Caco-2 (cell line): ENCODE results near the gene WNK2. TPM values are rescaled to one million over a fixed set of nuclear protein-coding genes. Genes with fewer than 3 reads are reported as not detected.

Experiments
- BruUV-seq: library from RNA; stranded (reverse); fragments of 400-500 nt; replicated peaks from 2 replicates; lab custom pipeline; 2021; lab: Mats Ljungman, UMichigan
- CTCF ChIA-PET: fragments of 300-600 bp; sonication (Branson Sonifier 250); formaldehyde crosslinking; loops from one replicate; lab custom pipeline; 2022; ENCODE audit warnings: antibody characterized with exemption; lab: Charles Lee
- POLR2A ChIA-PET: fragments of 300-600 bp; sonication (Branson Sonifier 250); formaldehyde crosslinking; loops from one replicate; lab custom pipeline; 2022; ENCODE audit warnings: antibody characterized with exemption; lab: Charles Lee
- DNase-seq, 2 experiments: peaks; one replicate each; pipeline versions ENCODE4 v3.0.0 to v3.0.0-alpha.2; 2020 to 2022
- H3K27me3 ChIP-seq: replicated peaks from 2 replicates; pipeline ENCODE4 v1.6.0; 2011; ENCODE audit warnings: low read length; ENCODE audit not compliant: control insufficient read depth, insufficient read depth
- H3K36me3 ChIP-seq: 2 replicates; pipeline ENCODE4 v1.5.1; 2011; ENCODE audit warnings: low read length; ENCODE audit not compliant: control insufficient read depth, insufficient read depth
- H3K4me1 ChIP-seq: fragments of 250-450 bp; sonication (Bioruptor Pico); 2 replicates; pipeline ENCODE4 v1.5.1; 2020; ENCODE audit warnings: mild to moderate bottlenecking
- H3K4me3 ChIP-seq: 2 replicates; pipeline ENCODE4 v1.5.1; 2011; ENCODE audit warnings: low read depth, mild to moderate bottlenecking, control low read depth, low read length
- H3K9me3 ChIP-seq: fragments of 250-450 bp; sonication (Bioruptor Pico); 2 replicates; pipeline ENCODE4 v1.5.1; 2020; ENCODE audit warnings: mild to moderate bottlenecking, moderate library complexity
- H3K27ac Mint-ChIP-seq: one replicate; pipeline ENCODE4 v1.8.0; 2022; ENCODE audit warnings: mixed read lengths; ENCODE audit not compliant: unreplicated experiment
- H3K27me3 Mint-ChIP-seq: one replicate; pipeline ENCODE4 v1.8.0; 2022; ENCODE audit warnings: mixed read lengths; ENCODE audit not compliant: insufficient read depth, unreplicated experiment
- H3K36me3 Mint-ChIP-seq: one replicate; pipeline ENCODE4 v1.8.0; 2022; ENCODE audit warnings: mild to moderate bottlenecking, mixed read lengths; ENCODE audit not compliant: insufficient read depth, unreplicated experiment
- H3K4me1 Mint-ChIP-seq: one replicate; pipeline ENCODE4 v1.8.0; 2022; ENCODE audit warnings: low read depth, mixed read lengths; ENCODE audit not compliant: unreplicated experiment
- H3K4me3 Mint-ChIP-seq: one replicate; pipeline ENCODE4 v1.8.0; 2022; ENCODE audit warnings: mild to moderate bottlenecking, moderate library complexity, mixed read lengths; ENCODE audit not compliant: unreplicated experiment
- H3K9me3 Mint-ChIP-seq: one replicate; pipeline ENCODE4 v1.8.0; 2022; ENCODE audit warnings: mixed read lengths; ENCODE audit not compliant: unreplicated experiment
- CTCF ChIP-seq, 2 experiments: fragments of 200-600 bp in 1 of 2; IDR thresholded peaks; 1 replicate in 1 of 2; 2 replicates in 1 of 2; pipeline versions ENCODE4 v1.5.1 to v1.8.0; 2011 to 2022; ENCODE audit warnings: antibody characterized with exemption in 1 of 2, control low read depth in 1 of 2, inconsistent platforms in 1 of 2, low read depth in 1 of 2, low read length in 1 of 2, mild to moderate bottlenecking in 1 of 2, moderate library complexity in 1 of 2; ENCODE audit not compliant: insufficient read depth in 1 of 2, severe bottlenecking in 1 of 2, unreplicated experiment in 1 of 2
- intact Hi-C: fragments of 100-400 bp; cut with micrococcal nuclease; formaldehyde crosslinking; loops from one replicate; pipeline ENCODE4 v1.10.0; 2022; ENCODE audit not compliant: unreplicated experiment
- total RNA-seq: library from RNA; stranded (reverse); gene quantifications from 2 replicates; pipeline ENCODE4 v1.2.3, GENCODE V29; 2022

WNK2 gene
- total RNA-seq, 1 experiment from 2014 or later = 21.7 TPM

- TF ChIP-seq CTCF (IDR thresholded peaks at IDR 0.05; ENCODE audit: insufficient read depth in 1 of 2, low read depth in 1 of 2, low read length in 1 of 2, severe bottlenecking in 1 of 2, unreplicated experiment in 1 of 2) = no peak
- Mint-ChIP-seq H3K36me3 (peaks cover 9% of the 10 kb centered on the region), H3K9me3 (no peaks in the 10 kb centered on the region), H3K4me1 (peaks cover 12% of the 10 kb centered on the region), H3K4me3 (no peak overlapping the region), H3K27ac (no peak overlapping the region), H3K27me3 (no peaks in the 10 kb centered on the region)
- CTCF ChIA-PET = no interaction called here
- no TSS peak for BruUV-seq
- POLR2A ChIA-PET = no interaction called here
- H3K36me3 ChIP-seq = no peaks in the 10 kb centered on the region
- no peak overlapping the region for H3K4me3 ChIP-seq
- no peaks in the 10 kb centered on the region for H3K27me3 ChIP-seq
- intact Hi-C loops = no loop called here
- no peak for DNase-seq
- no peaks in the 10 kb centered on the region for H3K9me3 ChIP-seq
- H3K4me1 ChIP-seq = peaks cover 11% of the 10 kb centered on the region
Measured at GRCh38 chr9:93194641-93195040, 10.7 kb downstream of the WNK2 start.

- ChIA-PET CTCF (interaction anchor here (0.6 kb wide), 1 partner anchor 42 kb away, joined by 3 read pairs; no protein-coding TSS in a partner anchor), POLR2A (no interaction called here)
- H3K27ac Mint-ChIP-seq = no peak overlapping the region
- no peaks in the 10 kb centered on the region for H3K9me3 ChIP-seq
- intact Hi-C loops = no loop called here
- H3K27me3 Mint-ChIP-seq = no peaks in the 10 kb centered on the region
- no peak for DNase-seq
- H3K4me3 Mint-ChIP-seq = no peak overlapping the region
- no peaks in the 10 kb centered on the region for H3K9me3 Mint-ChIP-seq
- peaks cover 20% of the 10 kb centered on the region for H3K4me1 Mint-ChIP-seq
- no peak for TF ChIP-seq CTCF (IDR thresholded peaks at IDR 0.05; ENCODE audit: insufficient read depth in 1 of 2, low read depth in 1 of 2, low read length in 1 of 2, severe bottlenecking in 1 of 2, unreplicated experiment in 1 of 2)
- H3K4me3 ChIP-seq = no peak overlapping the region
- H3K27me3 ChIP-seq = no peaks in the 10 kb centered on the region
- H3K4me1 ChIP-seq = peaks cover 20% of the 10 kb centered on the region
- BruUV-seq = no TSS peak
- H3K36me3 Mint-ChIP-seq = peaks cover 9% of the 10 kb centered on the region
- no peaks in the 10 kb centered on the region for H3K36me3 ChIP-seq
Measured at GRCh38 chr9:93196096-93197055, 12.4 kb downstream of the WNK2 start.

GRCh38 chr9:93197670-93198069, 13.7 kb downstream of the WNK2 start:
- intact Hi-C loops = no loop called here
- H3K9me3 ChIP-seq = no peaks in the 10 kb centered on the region
- DNase-seq = no peak
- TF ChIP-seq CTCF (IDR thresholded peaks at IDR 0.05; ENCODE audit: insufficient read depth in 1 of 2, low read depth in 1 of 2, low read length in 1 of 2, severe bottlenecking in 1 of 2, unreplicated experiment in 1 of 2) = no peak
- POLR2A ChIA-PET = no interaction called here
- no peaks in the 10 kb centered on the region for H3K27me3 ChIP-seq
- no peak overlapping the region for H3K27ac Mint-ChIP-seq
- no TSS peak for BruUV-seq
- no peaks in the 10 kb centered on the region for H3K27me3 Mint-ChIP-seq
- H3K4me3 Mint-ChIP-seq = no peak overlapping the region
- H3K4me1 ChIP-seq = peaks cover 30% of the 10 kb centered on the region
- H3K4me3 ChIP-seq = no peak overlapping the region
- CTCF ChIA-PET = no interaction called here
- H3K36me3 ChIP-seq = no peaks in the 10 kb centered on the region
- H3K36me3 Mint-ChIP-seq = peaks cover 9% of the 10 kb centered on the region
- H3K4me1 Mint-ChIP-seq = peaks cover 20% of the 10 kb centered on the region
- H3K9me3 Mint-ChIP-seq = no peaks in the 10 kb centered on the region
